Measurements from ENCODE around the gene TAS2R8. TPM values are rescaled to one million over a fixed set of nuclear protein-coding genes. Genes with fewer than 3 reads are reported as not detected.

The TAS2R8 gene, protein sequence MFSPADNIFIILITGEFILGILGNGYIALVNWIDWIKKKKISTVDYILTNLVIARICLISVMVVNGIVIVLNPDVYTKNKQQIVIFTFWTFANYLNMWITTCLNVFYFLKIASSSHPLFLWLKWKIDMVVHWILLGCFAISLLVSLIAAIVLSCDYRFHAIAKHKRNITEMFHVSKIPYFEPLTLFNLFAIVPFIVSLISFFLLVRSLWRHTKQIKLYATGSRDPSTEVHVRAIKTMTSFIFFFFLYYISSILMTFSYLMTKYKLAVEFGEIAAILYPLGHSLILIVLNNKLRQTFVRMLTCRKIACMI
- total RNA-seq, result not detected in 2 replicates

DNA sequence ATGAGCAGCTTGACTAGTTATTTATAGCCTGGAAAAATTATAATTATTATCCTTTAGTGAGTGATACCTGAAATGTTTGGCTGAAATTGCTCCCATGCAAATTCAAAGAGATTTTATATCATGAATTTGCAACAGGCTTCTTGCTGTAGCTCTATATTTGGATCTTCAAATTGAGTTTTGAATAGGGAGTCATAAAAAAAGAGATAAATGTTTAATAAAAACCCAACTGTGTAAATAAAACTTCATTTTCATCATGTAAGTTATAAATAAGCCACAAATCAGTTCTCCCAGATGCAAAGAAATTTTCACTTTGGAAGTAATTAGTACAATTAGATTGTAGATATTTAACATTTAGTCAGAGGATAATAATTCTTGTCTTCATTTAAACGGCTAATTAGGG lies at the start of gene TAS2R8:
TSS of gene TAS2R8 (minus strand) at position 101 of the 400 bp plus-strand sequence. CDS start 306 bp downstream, outside the sequence.

DNA sequence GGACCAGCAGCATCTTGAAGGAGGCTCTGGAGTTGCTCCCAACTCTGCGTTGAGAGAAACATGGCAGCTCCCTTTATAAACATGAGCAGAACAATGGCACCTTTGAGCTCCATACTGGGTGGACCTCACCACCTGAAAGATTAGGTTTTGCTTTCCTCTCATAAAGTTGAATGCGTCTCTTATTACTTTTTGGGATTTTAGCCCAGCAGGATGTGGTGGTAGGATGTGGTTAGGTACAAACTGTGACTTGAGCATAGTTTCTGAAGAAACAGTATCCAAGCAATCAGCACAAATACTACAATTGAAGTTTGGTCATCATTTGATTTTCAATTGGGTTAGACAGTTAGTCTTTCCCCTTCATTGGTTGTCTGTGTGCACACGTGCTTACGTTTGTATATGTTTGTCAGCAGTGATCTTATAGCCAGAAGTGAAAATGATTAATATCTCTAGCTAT lies 42.4 kb upstream of the TAS2R8 start, which contains the start of gene PRR4:
TSS of gene PRR4 (minus strand) at position 51 of the 454 bp plus-strand sequence. CDS start at position 13, 38 bp downstream.

DNA sequence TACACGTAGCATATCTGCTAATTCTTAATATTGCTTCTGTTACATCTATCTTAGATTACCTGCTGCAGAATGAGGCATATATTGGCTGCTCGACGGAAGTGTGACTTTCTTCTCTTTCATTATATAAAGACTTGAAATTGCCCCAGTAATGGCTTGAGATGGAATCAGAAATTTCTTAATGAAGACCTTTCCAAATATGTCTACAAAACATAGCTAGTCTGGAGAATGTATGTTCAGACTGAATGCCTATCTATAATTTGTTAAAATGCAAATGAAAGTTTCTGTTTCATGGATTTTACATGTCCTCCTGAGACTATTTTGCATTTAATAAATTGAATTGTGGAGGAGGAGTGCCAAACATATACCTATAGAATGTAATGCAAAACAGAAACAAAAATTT lies 19.2 kb upstream of the TAS2R8 start, which contains the start of gene TAS2R10:
TSS of gene TAS2R10 (minus strand) at position 101 of the 400 bp plus-strand sequence. CDS start at position 12, 89 bp downstream.

DNA sequence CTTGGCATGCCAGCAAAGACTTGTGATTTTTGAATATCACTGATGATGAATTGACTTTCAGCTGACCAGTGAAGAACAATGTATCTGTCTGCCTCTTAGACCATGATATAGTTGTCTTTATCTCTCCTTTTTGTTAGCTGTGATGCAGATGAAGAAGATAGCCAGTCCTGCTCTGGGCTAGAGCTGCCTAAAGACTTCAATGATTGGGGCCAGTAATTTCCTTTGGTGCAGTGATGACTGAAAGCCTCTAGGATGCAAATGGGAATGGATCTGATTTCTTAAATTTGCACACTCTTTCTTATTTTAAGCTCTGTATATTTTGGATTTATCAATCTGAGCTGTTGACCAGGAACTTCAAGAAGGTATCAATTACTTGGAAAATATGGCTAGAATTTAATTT lies 3.0 kb upstream of the TAS2R8 start, which contains the start of gene TAS2R9:
TSS of gene TAS2R9 (minus strand) at position 101 of the 400 bp plus-strand sequence. CDS start at position 8, 93 bp downstream.

DNA sequence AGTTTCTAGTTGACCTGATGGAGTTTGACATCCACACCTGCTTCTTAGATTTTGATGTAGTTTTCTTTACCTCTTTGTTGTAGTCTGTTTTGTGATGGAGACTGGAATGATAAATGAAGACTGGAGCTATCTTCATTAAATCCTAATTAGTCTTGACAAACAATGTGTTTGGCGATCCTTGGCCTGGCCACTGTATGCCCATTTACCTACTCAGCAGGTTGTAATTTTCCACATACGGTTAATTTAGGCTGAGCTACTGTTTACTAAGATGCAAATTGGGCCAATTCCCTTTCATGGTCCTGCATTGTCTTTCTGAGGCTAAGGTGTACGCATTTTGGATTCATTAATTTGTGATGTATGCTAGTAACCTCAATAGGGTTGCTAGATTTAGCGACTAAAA lies 4.5 kb downstream of the TAS2R8 start, which contains the start of gene TAS2R7:
TSS of gene TAS2R7 (minus strand) at position 41 of the 400 bp plus-strand sequence. CDS start 57 bp downstream, outside the sequence.

Other genes with a start within 250 kb of the TAS2R8 start
- 6.6 and 8.7 TPM in 2 replicates for gene MAGOHB, start 193.7 kb downstream of the TAS2R8 start, total RNA-seq
- gene STYK1, start 133.2 kb downstream of the TAS2R8 start, total RNA-seq, result 1.3 and 5.1 TPM in 2 replicates
- 136 and 147 TPM in 2 replicates for gene YBX3, start 84.0 kb downstream of the TAS2R8 start, total RNA-seq
- not detected in 2 replicates for gene TAS2R7, start 4.7 kb downstream of the TAS2R8 start, total RNA-seq
- gene TAS2R9, start 2.9 kb upstream of the TAS2R8 start, total RNA-seq, result not detected in 2 replicates
- gene TAS2R10, start 19.1 kb upstream of the TAS2R8 start, total RNA-seq, result 0.21 and 0.24 TPM in 2 replicates
- 0.64 TPM in 1 of 2 replicates, not detected in the other for gene PRR4, start 42.2 kb upstream of the TAS2R8 start, total RNA-seq
- 3.4 and 4.3 TPM in 2 replicates for gene PRH1, start 77.0 kb upstream of the TAS2R8 start, total RNA-seq
- gene TAS2R13, start 102.3 kb upstream of the TAS2R8 start, total RNA-seq, result 0.48 and 0.64 TPM in 2 replicates
- not detected in 2 replicates for gene PRH2, start 122.0 kb upstream of the TAS2R8 start, total RNA-seq
- 0.96 and 1.9 TPM in 2 replicates for gene TAS2R14, start 132.0 kb upstream of the TAS2R8 start, total RNA-seq
- gene TAS2R50, start 179.6 kb upstream of the TAS2R8 start, total RNA-seq, result 0.85 and 0.96 TPM in 2 replicates
- gene TAS2R20, start 191.0 kb upstream of the TAS2R8 start, total RNA-seq, result 0.64 and 0.96 TPM in 2 replicates
- 0.43 and 1.2 TPM in 2 replicates for gene TAS2R19, start 215.3 kb upstream of the TAS2R8 start, total RNA-seq
- gene TAS2R31, start 224.1 kb upstream of the TAS2R8 start, total RNA-seq, result 1.2 TPM in 1 of 2 replicates, not detected in the other

Measured in tracheal epithelial cell (primary cell).